ENCODE data around the gene RFTN1. TPM values are rescaled to one million over a fixed set of nuclear protein-coding genes. Genes with fewer than 3 reads are reported as not detected.

RFTN1 gene
- total RNA-seq, 1 donor from 2014 or later: 34.7 TPM

- TF ChIP-seq, protein P1, sequence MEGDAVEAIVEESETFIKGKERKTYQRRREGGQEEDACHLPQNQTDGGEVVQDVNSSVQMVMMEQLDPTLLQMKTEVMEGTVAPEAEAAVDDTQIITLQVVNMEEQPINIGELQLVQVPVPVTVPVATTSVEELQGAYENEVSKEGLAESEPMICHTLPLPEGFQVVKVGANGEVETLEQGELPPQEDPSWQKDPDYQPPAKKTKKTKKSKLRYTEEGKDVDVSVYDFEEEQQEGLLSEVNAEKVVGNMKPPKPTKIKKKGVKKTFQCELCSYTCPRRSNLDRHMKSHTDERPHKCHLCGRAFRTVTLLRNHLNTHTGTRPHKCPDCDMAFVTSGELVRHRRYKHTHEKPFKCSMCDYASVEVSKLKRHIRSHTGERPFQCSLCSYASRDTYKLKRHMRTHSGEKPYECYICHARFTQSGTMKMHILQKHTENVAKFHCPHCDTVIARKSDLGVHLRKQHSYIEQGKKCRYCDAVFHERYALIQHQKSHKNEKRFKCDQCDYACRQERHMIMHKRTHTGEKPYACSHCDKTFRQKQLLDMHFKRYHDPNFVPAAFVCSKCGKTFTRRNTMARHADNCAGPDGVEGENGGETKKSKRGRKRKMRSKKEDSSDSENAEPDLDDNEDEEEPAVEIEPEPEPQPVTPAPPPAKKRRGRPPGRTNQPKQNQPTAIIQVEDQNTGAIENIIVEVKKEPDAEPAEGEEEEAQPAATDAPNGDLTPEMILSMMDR (conservative IDR thresholded peaks at IDR 0.05; ENCODE audit: low read depth, low read length): no peak
- DNase-seq (ENCODE audit: low read depth): no peak
- H3K4me3 ChIP-seq (ENCODE audit: low read depth, low read length): no peak overlapping the region
Observed at GRCh38 chr3:16423298-16423697, 90.2 kb downstream of the RFTN1 start.

GRCh38 chr3:16419640-16420241 lies 93.8 kb downstream of the RFTN1 start:
- TF ChIP-seq, protein P1 (conservative IDR thresholded peaks at IDR 0.05; ENCODE audit: low read depth, low read length): no peak
- DNase-seq (ENCODE audit: low read depth): no peak
- H3K4me3 ChIP-seq (ENCODE audit: low read depth, low read length): no peak overlapping the region

GRCh38 chr3:16417945-16418739 lies 95.4 kb downstream of the RFTN1 start:
- DNase-seq (ENCODE audit: low read depth): no peak
- H3K4me3 ChIP-seq (ENCODE audit: low read depth, low read length): no peak overlapping the region
- TF ChIP-seq, protein P1 (conservative IDR thresholded peaks at IDR 0.05; ENCODE audit: low read depth, low read length): no peak

- no peak overlapping the region for H3K4me3 ChIP-seq (ENCODE audit: low read depth, low read length)
- no peak for DNase-seq (ENCODE audit: low read depth)
- TF ChIP-seq, protein P1 (conservative IDR thresholded peaks at IDR 0.05; ENCODE audit: low read depth, low read length): no peak
Observed at GRCh38 chr3:16415911-16416476, 97.5 kb downstream of the RFTN1 start.

DNA sequence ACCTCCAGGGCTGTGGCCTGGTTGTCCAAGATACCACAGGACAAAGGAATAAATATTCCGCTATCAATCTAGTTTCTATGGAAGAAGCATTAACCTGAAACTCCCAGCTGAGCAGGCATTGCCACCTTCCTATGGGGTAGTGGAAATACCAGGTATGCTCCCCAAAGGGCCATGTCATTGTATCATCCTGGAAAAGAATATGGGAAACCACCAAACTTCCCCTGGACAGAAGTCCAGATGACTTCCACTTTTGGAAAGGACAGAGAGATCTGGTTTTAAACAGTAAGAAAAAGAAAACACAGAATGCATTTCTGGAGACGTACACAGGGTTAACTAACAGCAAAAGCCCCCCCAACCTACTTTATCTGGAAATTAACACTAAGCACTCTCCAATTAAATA lies 100.2 kb downstream of the RFTN1 start:
- TF ChIP-seq, protein P1 (conservative IDR thresholded peaks at IDR 0.05; ENCODE audit: low read depth, low read length): no peak
- H3K4me3 ChIP-seq (ENCODE audit: low read depth, low read length): no peak overlapping the region
- no peak for DNase-seq (ENCODE audit: low read depth)

GRCh38 chr3:16412192-16412800 lies 101.2 kb downstream of the RFTN1 start:
- no peak for DNase-seq (ENCODE audit: low read depth)
- H3K4me3 ChIP-seq (ENCODE audit: low read depth, low read length): no peak overlapping the region
- TF ChIP-seq, protein P1 (conservative IDR thresholded peaks at IDR 0.05; ENCODE audit: low read depth, low read length): no peak

All from epithelial cell of proximal tubule (primary cell).